Fibroblast of lung (primary cell): ENCODE measurements around the gene CHCHD6. TPM values are rescaled to one million over a fixed set of nuclear protein-coding genes. Genes with fewer than 3 reads are reported as not detected.

Source experiments
- DNase-seq, 2 donors: peaks; one replicate each; pipeline versions ENCODE4 v3.0.0 to v3.0.0-alpha.2; 2010; ENCODE audit warnings: low read depth in 2 of 2
- H2AFZ ChIP-seq: 2 replicates; pipeline ENCODE4 v1.5.1; 2012; ENCODE audit warnings: low read length, control low read depth, inconsistent platforms
- H3K27ac ChIP-seq: 2 replicates; pipeline ENCODE4 v1.5.1; 2011; ENCODE audit warnings: low read length, control low read depth; ENCODE audit not compliant: insufficient read depth
- H3K27me3 ChIP-seq: 2 replicates; pipeline ENCODE4 v1.5.1; 2011; ENCODE audit warnings: mild to moderate bottlenecking, low read length; ENCODE audit not compliant: control insufficient read depth, insufficient read depth
- H3K36me3 ChIP-seq: 2 replicates; pipeline ENCODE4 v1.5.1; 2011; ENCODE audit warnings: low read length; ENCODE audit not compliant: control insufficient read depth, insufficient read depth
- H3K4me1 ChIP-seq: 2 replicates; pipeline ENCODE4 v1.5.1; 2011; ENCODE audit warnings: low read length; ENCODE audit not compliant: control insufficient read depth, insufficient read depth; ENCODE audit errors: extremely low read depth
- H3K4me2 ChIP-seq: 2 replicates; pipeline ENCODE4 v1.5.1; 2011; ENCODE audit warnings: low read length, control low read depth; ENCODE audit not compliant: insufficient read depth; ENCODE audit errors: extremely low read depth
- H3K4me3 ChIP-seq, 4 experiments: fragments of 200-600 bp in 1 of 4; sonication (generic) in 1 of 4; replicated peaks in 1 of 4; 2 replicates each; pipeline ENCODE4 v1.5.1; 2011 to 2016; ENCODE audit warnings: low read length in 4 of 4, low read depth in 3 of 4, mild to moderate bottlenecking in 3 of 4, control low read depth in 2 of 4, inconsistent platforms in 1 of 4, mixed read lengths in 1 of 4; ENCODE audit not compliant: insufficient read depth in 1 of 4; ENCODE audit errors: control extremely low read depth in 1 of 4
- H3K79me2 ChIP-seq: 2 replicates; pipeline ENCODE4 v1.5.1; 2012; ENCODE audit warnings: mild to moderate bottlenecking, low read length, inconsistent platforms; ENCODE audit not compliant: control insufficient read depth, insufficient read depth
- H3K9ac ChIP-seq: 2 replicates; pipeline ENCODE4 v1.5.1; 2011; ENCODE audit warnings: mild to moderate bottlenecking, low read length, control low read depth; ENCODE audit not compliant: insufficient read depth
- H3K9me3 ChIP-seq: 2 replicates; pipeline ENCODE4 v1.5.1; 2012; ENCODE audit warnings: low read depth, low read length; ENCODE audit not compliant: control insufficient read depth, insufficient read depth
- H4K20me1 ChIP-seq: 2 replicates; pipeline ENCODE4 v1.5.1; 2011; ENCODE audit warnings: low read length; ENCODE audit not compliant: control insufficient read depth, insufficient read depth; ENCODE audit errors: extremely low read depth
- EZH2 ChIP-seq: IDR thresholded peaks from 2 replicates; pipeline ENCODE4 v1.5.1; 2012; ENCODE audit warnings: low read length, control low read depth, mild to moderate bottlenecking; ENCODE audit errors: missing control alignments
- polyA plus RNA-seq, 2 donors: library from polyadenylated mRNA; depleted of rRNA in 1 of 2; stranded (reverse) in 1 of 2; unstranded in 1 of 2; fragments of >200 nt; gene quantifications; 2 replicates each; pipeline ENCODE4 v1.2.1, GENCODE V29; 2011 to 2012; ENCODE audit warnings: missing spikeins in 1 of 2
- total RNA-seq: library from RNA; depleted of rRNA; stranded (reverse); fragments of >200 nt; gene quantifications from 2 replicates; pipeline ENCODE4 v1.2.1, GENCODE V29; 2014
- TF ChIP-seq, protein P1 (sequence below), 2 donors: IDR thresholded peaks in 1 of 2; conservative IDR thresholded peaks in 1 of 2; 1 replicate in 1 of 2; 2 replicates in 1 of 2; pipeline ENCODE4 v1.5.1; 2011 to 2012; ENCODE audit warnings: low read length in 2 of 2, control low read depth in 1 of 2, inconsistent platforms in 1 of 2, low read depth in 1 of 2, mild to moderate bottlenecking in 1 of 2

The CHCHD6 gene
- total and polyA plus RNA-seq, 2 donors (not counting 1 experiment from before 2014, with no cell fraction given): 9.5 to 11.1 TPM

DNA sequence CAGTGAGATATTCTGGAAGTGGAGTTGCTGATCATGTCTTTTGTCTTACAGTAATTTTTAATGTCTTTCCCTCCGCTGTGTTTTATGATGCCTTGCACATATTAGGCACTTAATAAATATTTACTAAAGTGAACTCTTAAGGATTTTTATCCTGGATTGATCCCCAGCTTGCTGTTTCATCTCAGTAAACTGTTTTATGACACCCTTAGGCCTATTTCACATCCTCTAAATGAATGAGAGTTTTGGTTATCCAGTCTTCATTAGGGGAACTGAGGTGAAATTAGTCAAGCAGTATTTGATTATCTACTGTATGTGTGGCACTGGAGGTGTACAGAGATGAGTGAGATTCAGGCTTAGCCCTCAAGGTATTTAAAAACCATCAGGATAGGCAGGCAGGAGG, 19.8 kb downstream of the CHCHD6 start:
- H3K4me3 ChIP-seq: no peak overlapping the region
- no peaks in the 10 kb centered on the region for H3K27me3 ChIP-seq
- H2AFZ ChIP-seq: no peak overlapping the region
- no peaks in the 10 kb centered on the region for H3K36me3 ChIP-seq
- H3K9me3 ChIP-seq: no peaks in the 10 kb centered on the region
- H3K4me1 ChIP-seq: no peaks in the 10 kb centered on the region
- no peak for DNase-seq
- no peak overlapping the region for H3K4me2 ChIP-seq
- H4K20me1 ChIP-seq: no peaks in the 10 kb centered on the region
- H3K79me2 ChIP-seq: no peaks in the 10 kb centered on the region
- TF ChIP-seq, protein P1, sequence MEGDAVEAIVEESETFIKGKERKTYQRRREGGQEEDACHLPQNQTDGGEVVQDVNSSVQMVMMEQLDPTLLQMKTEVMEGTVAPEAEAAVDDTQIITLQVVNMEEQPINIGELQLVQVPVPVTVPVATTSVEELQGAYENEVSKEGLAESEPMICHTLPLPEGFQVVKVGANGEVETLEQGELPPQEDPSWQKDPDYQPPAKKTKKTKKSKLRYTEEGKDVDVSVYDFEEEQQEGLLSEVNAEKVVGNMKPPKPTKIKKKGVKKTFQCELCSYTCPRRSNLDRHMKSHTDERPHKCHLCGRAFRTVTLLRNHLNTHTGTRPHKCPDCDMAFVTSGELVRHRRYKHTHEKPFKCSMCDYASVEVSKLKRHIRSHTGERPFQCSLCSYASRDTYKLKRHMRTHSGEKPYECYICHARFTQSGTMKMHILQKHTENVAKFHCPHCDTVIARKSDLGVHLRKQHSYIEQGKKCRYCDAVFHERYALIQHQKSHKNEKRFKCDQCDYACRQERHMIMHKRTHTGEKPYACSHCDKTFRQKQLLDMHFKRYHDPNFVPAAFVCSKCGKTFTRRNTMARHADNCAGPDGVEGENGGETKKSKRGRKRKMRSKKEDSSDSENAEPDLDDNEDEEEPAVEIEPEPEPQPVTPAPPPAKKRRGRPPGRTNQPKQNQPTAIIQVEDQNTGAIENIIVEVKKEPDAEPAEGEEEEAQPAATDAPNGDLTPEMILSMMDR (conservative IDR thresholded peaks at IDR 0.05 in 1 of 2, IDR thresholded peaks at IDR 0.05 in 1 of 2; ENCODE audit: low read depth in 1 of 2, low read length in 2 of 2): no peak
- TF ChIP-seq EZH2: no peak
- H3K27ac ChIP-seq: no peak overlapping the region
- H3K9ac ChIP-seq: no peak overlapping the region

DNA sequence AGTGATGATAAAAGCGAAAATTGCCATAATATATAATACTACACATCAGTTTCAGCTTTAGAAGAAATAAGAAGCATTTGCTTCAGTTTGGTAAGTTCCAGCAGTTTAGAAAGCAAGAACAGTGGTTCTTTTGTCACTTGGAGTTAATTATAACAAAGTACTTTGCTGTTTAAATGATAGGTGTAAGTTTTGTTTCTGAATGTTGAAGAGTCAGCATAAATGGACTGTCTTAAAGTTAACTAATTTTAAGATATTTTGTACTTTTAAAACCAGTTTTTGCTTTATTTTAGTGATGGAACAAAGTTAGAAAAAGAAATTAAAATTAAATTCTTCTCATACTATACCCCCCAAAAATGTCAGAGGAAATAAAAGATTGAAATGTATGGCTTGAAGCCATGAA, 24.6 kb downstream of the CHCHD6 start:
- TF ChIP-seq, protein P1 (conservative IDR thresholded peaks at IDR 0.05 in 1 of 2, IDR thresholded peaks at IDR 0.05 in 1 of 2; ENCODE audit: low read depth in 1 of 2, low read length in 2 of 2): no peak
- Histone ChIP-seq H3K9me3 (no peaks in the 10 kb centered on the region), H3K4me3 (no peak overlapping the region), H3K36me3 (no peaks in the 10 kb centered on the region), H3K4me1 (no peaks in the 10 kb centered on the region), H3K27ac (no peak overlapping the region), H3K27me3 (no peaks in the 10 kb centered on the region), H3K9ac (no peak overlapping the region), H3K79me2 (no peaks in the 10 kb centered on the region), H4K20me1 (no peaks in the 10 kb centered on the region), H2AFZ (no peak overlapping the region), H3K4me2 (no peak overlapping the region)
- DNase-seq: no peak

DNA sequence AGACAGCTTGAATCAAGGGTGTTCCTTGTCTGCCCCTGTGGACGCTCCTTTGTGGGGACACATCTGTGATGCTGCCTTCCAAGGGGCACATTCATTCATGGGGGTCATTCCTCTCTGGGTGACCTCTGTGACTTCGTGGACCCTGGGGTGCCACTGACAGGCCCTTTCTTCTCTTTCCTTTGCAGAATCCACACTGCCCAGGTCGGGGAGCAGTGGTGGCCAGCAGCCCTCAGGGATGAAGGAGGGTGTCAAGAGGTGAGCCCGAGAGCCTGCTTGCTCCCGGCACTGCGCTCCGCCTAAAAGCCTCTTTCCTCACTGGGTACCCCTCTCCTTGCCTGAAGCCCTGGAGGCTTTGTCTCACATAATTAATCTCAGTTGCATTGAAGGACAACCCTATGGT, 26.3 kb downstream of the CHCHD6 start:
- Histone ChIP-seq H3K4me2 (no peak overlapping the region), H3K4me3 (no peak overlapping the region), H3K79me2 (no peaks in the 10 kb centered on the region), H3K9me3 (no peaks in the 10 kb centered on the region), H3K9ac (no peak overlapping the region), H4K20me1 (no peaks in the 10 kb centered on the region), H3K27ac (no peak overlapping the region), H3K27me3 (no peaks in the 10 kb centered on the region), H3K4me1 (no peaks in the 10 kb centered on the region), H3K36me3 (no peaks in the 10 kb centered on the region), H2AFZ (no peak overlapping the region)
- no peak for TF ChIP-seq EZH2
- TF ChIP-seq, protein P1 (conservative IDR thresholded peaks at IDR 0.05 in 1 of 2, IDR thresholded peaks at IDR 0.05 in 1 of 2; ENCODE audit: low read depth in 1 of 2, low read length in 2 of 2): no peak
- no peak for DNase-seq
